Large intestine (tissue), 3 donors: ENCODE data around the gene ZNF839. TPM values are rescaled to one million over a fixed set of nuclear protein-coding genes. Genes with fewer than 3 reads are reported as not detected.

Source experiments
- DNase-seq, 2 donors: peaks; one replicate each; pipeline versions ENCODE4 v3.0.0 to v3.0.0-alpha.2; 2013
- H3K27ac ChIP-seq: one replicate; pipeline ENCODE4 v1.5.1; 2013; ENCODE audit warnings: low read length
- H3K27me3 ChIP-seq: 2 replicates; pipeline ENCODE4 v1.6.1; 2013; ENCODE audit warnings: low read length; ENCODE audit not compliant: control insufficient read depth, insufficient read depth
- H3K36me3 ChIP-seq: 2 replicates; pipeline ENCODE4 v1.6.1; 2013; ENCODE audit warnings: low read length; ENCODE audit not compliant: control insufficient read depth, insufficient read depth
- H3K4me1 ChIP-seq: one replicate; pipeline ENCODE4 v1.6.1; 2013; ENCODE audit warnings: low read length; ENCODE audit not compliant: control insufficient read depth, insufficient read depth
- H3K4me3 ChIP-seq: one replicate; pipeline ENCODE4 v1.5.1; 2013; ENCODE audit warnings: low read length
- H3K9me3 ChIP-seq: one replicate; pipeline ENCODE4 v1.6.1; 2013; ENCODE audit warnings: mild to moderate bottlenecking, low read depth, low read length, moderate library complexity; ENCODE audit not compliant: control insufficient read depth
- WGBS: methylation state at CpG from one replicate; pipeline ENCODE4 v1.1.5; 2013; ENCODE audit warnings: low lambda C conversion rate; ENCODE audit not compliant: insufficient coverage; 5-methylcytosine and 5-hydroxymethylcytosine counted together
- polyA plus RNA-seq: library from polyadenylated mRNA; unstranded; fragments of 120-200 nt; gene quantifications from one replicate; pipeline ENCODE4 v1.2.1, GENCODE V29; 2013

The ZNF839 gene
- polyA plus RNA-seq, 1 donor: 18.4 TPM

DNA sequence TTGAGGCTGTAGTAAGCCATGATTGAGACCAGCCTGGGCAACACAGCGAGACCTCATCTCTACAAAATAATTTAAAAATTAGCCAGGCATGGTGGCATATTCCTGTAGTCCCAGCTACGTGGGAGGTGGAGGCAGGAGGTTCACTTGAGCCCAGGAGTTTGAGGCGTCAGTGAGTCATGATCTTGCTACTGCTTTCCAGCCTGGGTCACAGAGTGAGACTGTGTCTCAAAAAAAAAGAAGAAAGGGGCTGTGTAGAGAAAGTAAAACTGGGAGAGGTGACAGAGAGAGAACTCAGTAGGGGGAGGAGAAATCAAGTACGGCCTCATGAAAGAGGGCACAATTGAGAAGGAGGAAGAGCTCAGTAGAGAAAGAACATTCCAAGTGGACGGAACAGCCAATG, 55.6 kb downstream of the ZNF839 start:
- Histone ChIP-seq H3K9me3 (no peaks in the 10 kb centered on the region), H3K27ac (no peak overlapping the region), H3K36me3 (peaks cover 17% of the 10 kb centered on the region), H3K4me3 (no peak overlapping the region), H3K27me3 (no peaks in the 10 kb centered on the region), H3K4me1 (no peaks in the 10 kb centered on the region)
- DNase-seq: no peak
- WGBS: 100% methylated on average over 1 of the region's 5 CpGs

DNA sequence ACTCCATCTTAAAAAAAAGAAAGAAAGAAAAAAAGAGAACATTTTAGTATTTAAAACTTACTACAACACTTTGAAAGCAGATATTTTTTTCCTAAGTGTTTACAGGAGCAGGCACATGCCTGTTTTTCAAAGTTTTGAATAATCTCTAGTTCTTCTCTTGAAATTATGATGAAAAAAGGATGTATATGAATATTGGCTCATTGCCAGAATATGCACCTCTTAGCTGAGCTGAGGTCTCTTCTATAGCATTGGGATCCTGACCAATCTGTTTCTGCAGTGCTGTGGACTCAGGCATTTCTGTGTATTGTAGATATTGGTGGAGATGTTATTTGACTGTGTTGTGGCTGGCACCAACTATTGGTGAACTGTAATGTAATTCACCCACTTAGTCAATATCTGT, 58.1 kb downstream of the ZNF839 start:
- Histone ChIP-seq H3K27me3 (no peaks in the 10 kb centered on the region), H3K9me3 (no peaks in the 10 kb centered on the region), H3K27ac (no peak overlapping the region), H3K36me3 (peaks cover 19% of the 10 kb centered on the region), H3K4me1 (no peaks in the 10 kb centered on the region), H3K4me3 (no peak overlapping the region)
- no peak for DNase-seq

DNA sequence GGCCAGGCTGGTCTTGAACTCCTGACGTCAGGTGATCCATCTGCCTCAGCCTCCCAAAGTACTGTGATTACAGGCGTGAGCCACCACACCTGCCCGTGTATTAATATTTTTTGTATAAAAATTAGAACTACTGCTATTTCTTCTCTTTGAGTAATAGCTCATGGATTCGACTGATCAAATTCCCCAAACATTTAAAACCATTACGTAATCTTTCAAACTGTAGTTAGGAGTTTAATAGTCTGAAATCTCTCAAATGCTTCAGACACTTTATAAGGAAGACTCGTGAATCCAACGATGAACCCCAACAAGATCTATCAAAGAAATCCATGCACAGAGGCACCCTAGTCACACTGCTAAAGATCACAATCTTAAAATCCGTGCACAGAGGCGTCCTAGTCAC, 59.3 kb downstream of the ZNF839 start:
- WGBS: no CpG with 5 or more reads among the region's 9 CpGs
- Histone ChIP-seq H3K9me3 (no peaks in the 10 kb centered on the region), H3K36me3 (peaks cover 19% of the 10 kb centered on the region), H3K4me1 (no peaks in the 10 kb centered on the region), H3K4me3 (no peak overlapping the region), H3K27ac (no peak overlapping the region), H3K27me3 (no peaks in the 10 kb centered on the region)
- DNase-seq: no peak

DNA sequence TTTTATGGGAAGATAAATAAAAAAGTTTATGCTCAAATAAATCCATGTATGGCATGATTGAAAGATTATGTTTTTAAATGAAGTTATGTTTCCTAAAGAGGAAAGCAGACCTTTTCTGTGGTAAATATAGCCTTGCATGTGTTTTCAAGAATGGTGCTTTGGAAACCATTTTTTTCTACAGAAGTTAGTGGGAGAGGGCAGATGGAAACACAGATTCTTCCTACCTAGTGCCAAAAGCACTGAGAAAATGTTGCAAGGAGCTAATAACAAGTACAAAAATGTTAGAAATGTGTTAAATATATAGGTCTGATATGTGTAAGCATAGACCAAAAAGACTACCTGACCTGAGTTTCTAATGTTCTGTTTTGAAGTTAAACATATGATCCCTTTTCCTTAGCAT, 67.5 kb downstream of the ZNF839 start:
- no peaks in the 10 kb centered on the region for H3K27me3 ChIP-seq

DNA sequence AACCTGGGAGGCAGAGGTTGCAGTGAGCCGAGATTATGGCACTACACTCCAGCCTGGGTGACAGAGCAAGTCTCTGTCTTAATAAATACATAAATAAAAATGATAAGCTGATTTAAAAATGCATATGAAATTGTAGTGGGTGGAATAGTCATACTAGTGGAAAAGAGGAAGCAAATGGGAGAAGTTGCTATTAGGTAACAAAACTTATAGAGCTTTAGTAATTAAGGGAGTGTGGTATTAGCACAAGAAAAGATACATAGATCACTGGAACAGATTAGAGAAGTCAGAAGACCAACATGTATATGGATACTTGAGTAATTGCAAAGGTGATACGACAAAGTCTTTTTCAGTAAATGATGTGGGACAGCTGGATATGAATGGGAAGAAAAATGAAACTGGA, 69.7 kb downstream of the ZNF839 start:
- WGBS: 100% methylated on average over 1 of the region's 2 CpGs
- DNase-seq: no peak
- peaks cover 4% of the 10 kb centered on the region for H3K4me1 ChIP-seq
- H3K4me3 ChIP-seq: no peak overlapping the region
- peaks cover 4% of the 10 kb centered on the region for H3K36me3 ChIP-seq
- H3K27me3 ChIP-seq: no peaks in the 10 kb centered on the region
- H3K27ac ChIP-seq: no peak overlapping the region
- no peaks in the 10 kb centered on the region for H3K9me3 ChIP-seq

More for the DNA sequence above, 67.5 kb downstream of the ZNF839 start:
- no peak overlapping the region for H3K27ac ChIP-seq
- H3K4me1 ChIP-seq: peaks cover 4% of the 10 kb centered on the region
- peaks cover 2% of the 10 kb centered on the region for H3K36me3 ChIP-seq
- DNase-seq: no peak
- H3K9me3 ChIP-seq: no peaks in the 10 kb centered on the region
- no peak overlapping the region for H3K4me3 ChIP-seq

DNA sequence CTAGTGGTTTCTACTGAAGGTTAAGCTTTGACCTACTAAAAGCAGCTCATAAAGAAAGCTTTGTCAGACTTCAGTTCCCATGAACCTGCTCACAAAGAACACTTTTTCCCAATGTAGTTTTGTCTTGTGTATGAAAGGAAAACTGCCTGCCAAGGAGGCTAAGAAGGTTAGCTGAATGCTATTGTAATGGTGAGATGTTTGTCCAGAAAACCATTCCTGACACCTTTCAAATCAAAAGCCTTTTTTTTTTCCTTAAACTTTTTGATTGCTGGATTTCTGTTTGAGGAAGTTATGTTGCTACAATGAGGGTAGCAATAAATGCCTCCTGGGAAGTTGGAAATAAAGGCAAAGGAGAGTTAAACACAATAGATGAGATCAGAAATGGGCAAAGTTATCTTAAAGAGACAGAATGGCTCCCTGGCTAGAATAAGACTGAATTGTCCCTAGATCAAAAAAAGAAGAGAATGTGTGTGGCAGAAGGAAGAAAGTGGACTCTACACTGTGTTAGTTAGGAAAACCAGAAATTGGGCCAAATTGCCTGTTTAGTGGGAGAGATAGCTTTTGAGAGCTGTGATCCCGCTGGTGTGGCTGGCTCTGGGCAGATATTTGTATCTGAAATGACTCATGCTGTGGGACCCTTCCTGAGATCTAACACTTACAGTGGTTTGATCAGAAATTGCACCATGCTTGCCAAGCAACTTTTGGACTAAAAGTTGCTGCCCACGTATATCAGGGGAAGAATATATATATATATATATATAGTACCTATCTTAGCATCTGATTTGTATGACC, 70.7 kb downstream of the ZNF839 start:
- no peaks in the 10 kb centered on the region for H3K27me3 ChIP-seq
- no peaks in the 10 kb centered on the region for H3K9me3 ChIP-seq
- peaks cover 4% of the 10 kb centered on the region for H3K36me3 ChIP-seq
- H3K27ac ChIP-seq: peak overlapping the region; percentile 6
- no peak overlapping the region for H3K4me3 ChIP-seq
- peaks cover 4% of the 10 kb centered on the region for H3K4me1 ChIP-seq
- DNase-seq: peak in 1 of 2 donors; percentile 22
- no CpG with 5 or more reads among the region's 2 CpGs for WGBS

Other genes with a start within 250 kb of the ZNF839 start
- 661 TPM for gene HSP90AA1, start 232.7 kb upstream of the ZNF839 start, polyA plus RNA-seq
- gene WDR20, start 179.8 kb upstream of the ZNF839 start, polyA plus RNA-seq: 27.1 TPM
- gene MOK, start 14.6 kb upstream of the ZNF839 start, polyA plus RNA-seq: 16.5 TPM
- 33.4 TPM for gene CINP, start 43.1 kb downstream of the ZNF839 start, polyA plus RNA-seq
- gene TECPR2, start 43.2 kb downstream of the ZNF839 start, polyA plus RNA-seq: 10.6 TPM
- gene ANKRD9, start 190.0 kb downstream of the ZNF839 start, polyA plus RNA-seq: 33.3 TPM